Measurements from ENCODE around the gene EXT2. TPM values are rescaled to one million over a fixed set of nuclear protein-coding genes. Genes with fewer than 3 reads are reported as not detected.

EXT2 gene
- total and polyA plus RNA-seq, 4 donors: 18.0 to 95.3 (median 45.9) TPM

DNA sequence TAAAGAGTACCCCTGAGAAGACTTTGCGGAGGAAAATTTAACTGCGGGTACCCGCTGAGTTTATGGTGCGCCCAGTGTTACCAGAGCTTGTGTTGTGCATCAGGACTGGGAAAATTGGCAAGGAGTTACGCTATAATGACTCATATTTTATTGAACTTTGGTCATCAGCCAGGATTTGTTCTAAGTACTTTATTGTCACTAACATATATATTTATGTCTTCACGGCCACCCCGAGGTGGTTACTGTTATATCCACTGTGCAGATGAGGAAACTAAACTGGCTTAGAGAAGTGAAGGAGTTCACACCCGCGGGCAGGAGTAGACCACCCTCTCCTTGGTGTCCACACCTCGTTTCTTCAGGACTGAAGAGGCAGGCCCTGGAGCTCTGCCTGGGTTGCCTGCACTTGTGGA, 28.7 kb upstream of the EXT2 start:
- peak overlapping the region; percentile 76 to 87 for H3K27ac ChIP-seq (ENCODE audit: low read depth in 1 of 2, low read length in 1 of 2)
- peak overlapping the region; percentile 59 to 80 for H3K9ac ChIP-seq (ENCODE audit: insufficient read depth in 1 of 2, low read length in 2 of 2)
- TF ChIP-seq, protein P1, sequence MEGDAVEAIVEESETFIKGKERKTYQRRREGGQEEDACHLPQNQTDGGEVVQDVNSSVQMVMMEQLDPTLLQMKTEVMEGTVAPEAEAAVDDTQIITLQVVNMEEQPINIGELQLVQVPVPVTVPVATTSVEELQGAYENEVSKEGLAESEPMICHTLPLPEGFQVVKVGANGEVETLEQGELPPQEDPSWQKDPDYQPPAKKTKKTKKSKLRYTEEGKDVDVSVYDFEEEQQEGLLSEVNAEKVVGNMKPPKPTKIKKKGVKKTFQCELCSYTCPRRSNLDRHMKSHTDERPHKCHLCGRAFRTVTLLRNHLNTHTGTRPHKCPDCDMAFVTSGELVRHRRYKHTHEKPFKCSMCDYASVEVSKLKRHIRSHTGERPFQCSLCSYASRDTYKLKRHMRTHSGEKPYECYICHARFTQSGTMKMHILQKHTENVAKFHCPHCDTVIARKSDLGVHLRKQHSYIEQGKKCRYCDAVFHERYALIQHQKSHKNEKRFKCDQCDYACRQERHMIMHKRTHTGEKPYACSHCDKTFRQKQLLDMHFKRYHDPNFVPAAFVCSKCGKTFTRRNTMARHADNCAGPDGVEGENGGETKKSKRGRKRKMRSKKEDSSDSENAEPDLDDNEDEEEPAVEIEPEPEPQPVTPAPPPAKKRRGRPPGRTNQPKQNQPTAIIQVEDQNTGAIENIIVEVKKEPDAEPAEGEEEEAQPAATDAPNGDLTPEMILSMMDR (IDR thresholded peaks at IDR 0.05; ENCODE audit: control extremely low read depth, extremely low read depth): no peak
- H3K4me3 ChIP-seq: peak overlapping the region; percentile 62
- H3K9me3 ChIP-seq (ENCODE audit: control insufficient read depth in 4 of 4, insufficient read depth in 3 of 4, low read length in 3 of 4): no peaks in the 10 kb centered on the region
- DNase-seq (peak in 2 of 3 donors; percentile 37 to 53), ATAC-seq (ENCODE audit: insufficient read depth, low FRiP score) (peak; percentile 9)
- 24 to 25% methylated on average over 10 of the region's 10 CpGs for WGBS, 2 donors
- no peaks in the 10 kb centered on the region for H3K27me3 ChIP-seq (ENCODE audit: control insufficient read depth in 3 of 3, insufficient read depth in 3 of 3, low read length in 2 of 3)
- peaks cover 0 to 5% (median under 1%) of the 10 kb centered on the region in 4 donors for H3K36me3 ChIP-seq (ENCODE audit: control insufficient read depth in 4 of 4, insufficient read depth in 4 of 4, low read length in 4 of 4)
- peaks cover 0 to 15% (median 2%) of the 10 kb centered on the region in 5 donors for H3K4me1 ChIP-seq (ENCODE audit: control insufficient read depth in 5 of 5, insufficient read depth in 5 of 5, low read length in 5 of 5)

DNA sequence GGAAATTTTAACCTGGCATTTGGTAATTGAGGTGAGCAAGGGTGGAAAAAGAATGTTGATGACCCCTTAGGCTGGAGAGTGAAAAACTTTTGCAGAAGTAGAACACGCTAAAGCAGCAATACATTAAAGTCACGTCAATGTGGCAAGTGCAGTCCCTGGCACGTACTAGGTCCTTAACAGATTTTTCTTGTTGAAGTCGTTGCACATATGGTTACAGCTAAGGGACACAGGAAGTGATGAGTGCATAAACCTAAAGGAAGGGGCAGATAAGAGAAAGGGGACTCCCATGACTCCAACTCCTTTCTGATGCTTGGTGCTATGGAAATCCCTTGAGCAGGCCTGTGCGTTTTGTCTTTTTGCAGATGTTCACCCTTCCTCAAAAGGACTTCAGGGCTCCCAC, 28.2 kb upstream of the EXT2 start:
- ATAC-seq (ENCODE audit: insufficient read depth, low FRiP score): no peak
- peaks cover 0 to 15% (median 2%) of the 10 kb centered on the region in 5 donors for H3K4me1 ChIP-seq (ENCODE audit: control insufficient read depth in 5 of 5, insufficient read depth in 5 of 5, low read length in 5 of 5)
- peaks cover 0 to 5% (median under 1%) of the 10 kb centered on the region in 4 donors for H3K36me3 ChIP-seq (ENCODE audit: control insufficient read depth in 4 of 4, insufficient read depth in 4 of 4, low read length in 4 of 4)
- 44 to 65% methylated on average over 5 of the region's 5 CpGs for WGBS, 2 donors
- H3K27me3 ChIP-seq (ENCODE audit: control insufficient read depth in 3 of 3, insufficient read depth in 3 of 3, low read length in 2 of 3): no peaks in the 10 kb centered on the region
- DNase-seq: peak in 1 of 3 donors; percentile 8
- TF ChIP-seq, protein P1 (IDR thresholded peaks at IDR 0.05; ENCODE audit: control extremely low read depth, extremely low read depth): no peak
- no peak overlapping the region for H3K27ac ChIP-seq (ENCODE audit: low read depth in 1 of 2, low read length in 1 of 2)
- H3K9me3 ChIP-seq (ENCODE audit: control insufficient read depth in 4 of 4, insufficient read depth in 3 of 4, low read length in 3 of 4): no peaks in the 10 kb centered on the region
- H3K9ac ChIP-seq (ENCODE audit: insufficient read depth in 1 of 2, low read length in 2 of 2): no peak overlapping the region
- H3K4me3 ChIP-seq: no peak overlapping the region

DNA sequence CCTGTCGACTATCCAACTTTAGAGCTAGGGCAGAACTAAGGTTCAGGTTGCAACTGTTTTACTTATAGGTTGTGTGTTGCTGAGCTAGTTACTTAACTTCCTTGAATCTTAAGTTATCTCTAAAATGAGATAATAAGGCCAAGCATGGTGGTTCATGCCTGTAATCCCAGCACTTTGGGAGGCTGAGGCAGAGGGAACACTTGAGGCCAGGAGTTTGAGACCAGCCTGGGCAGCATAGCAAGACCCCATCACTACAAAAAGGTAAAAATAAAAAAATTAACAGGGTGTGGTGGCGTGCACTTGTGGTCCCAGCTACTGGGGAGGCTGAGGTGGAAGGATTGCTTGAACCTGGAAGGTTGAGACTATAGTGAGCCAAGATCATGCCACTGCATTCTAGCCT, 27.3 kb upstream of the EXT2 start:
- no peak overlapping the region for H3K4me3 ChIP-seq
- DNase-seq (no peak), ATAC-seq (ENCODE audit: insufficient read depth, low FRiP score) (no peak)
- no peak overlapping the region for H3K9ac ChIP-seq (ENCODE audit: insufficient read depth in 1 of 2, low read length in 2 of 2)
- WGBS, 2 donors: 95 to 98% methylated on average over 2 of the region's 2 CpGs
- peaks cover 0 to 5% (median 2%) of the 10 kb centered on the region in 4 donors for H3K36me3 ChIP-seq (ENCODE audit: control insufficient read depth in 4 of 4, insufficient read depth in 4 of 4, low read length in 4 of 4)
- TF ChIP-seq, protein P1 (IDR thresholded peaks at IDR 0.05; ENCODE audit: control extremely low read depth, extremely low read depth): no peak
- H3K4me1 ChIP-seq (ENCODE audit: control insufficient read depth in 5 of 5, insufficient read depth in 5 of 5, low read length in 5 of 5): peaks cover 0 to 15% (median 2%) of the 10 kb centered on the region in 5 donors
- H3K27me3 ChIP-seq (ENCODE audit: control insufficient read depth in 3 of 3, insufficient read depth in 3 of 3, low read length in 2 of 3): no peaks in the 10 kb centered on the region
- H3K9me3 ChIP-seq (ENCODE audit: control insufficient read depth in 4 of 4, insufficient read depth in 3 of 4, low read length in 3 of 4): no peaks in the 10 kb centered on the region
- no peak overlapping the region for H3K27ac ChIP-seq (ENCODE audit: low read depth in 1 of 2, low read length in 1 of 2)

DNA sequence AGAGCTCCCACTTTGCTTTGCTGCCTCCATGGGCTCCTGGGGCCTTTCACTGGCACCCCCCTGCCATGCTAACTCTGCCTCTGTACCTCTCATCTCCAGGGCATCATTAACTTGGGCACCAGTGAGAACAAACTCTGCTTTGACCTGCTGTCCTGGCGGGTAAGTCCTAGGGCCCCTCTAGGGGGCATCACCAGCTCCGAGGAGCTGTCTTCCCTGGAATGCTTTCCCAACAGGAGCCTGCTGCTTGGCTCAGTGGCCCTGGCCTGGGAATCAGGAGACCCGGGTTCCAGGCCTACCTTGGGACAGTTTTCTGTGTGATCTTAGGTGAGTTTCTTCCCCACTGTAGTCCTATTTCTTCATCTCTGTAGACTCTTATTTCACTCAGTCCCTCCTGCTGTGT, 24.3 kb upstream of the EXT2 start:
- 91 to 94% methylated on average over 3 of the region's 3 CpGs for WGBS, 2 donors
- peaks cover 0 to 9% (median 2%) of the 10 kb centered on the region in 5 donors for H3K4me1 ChIP-seq (ENCODE audit: control insufficient read depth in 5 of 5, insufficient read depth in 5 of 5, low read length in 5 of 5)
- TF ChIP-seq, protein P1 (IDR thresholded peaks at IDR 0.05; ENCODE audit: control extremely low read depth, extremely low read depth): no peak
- H3K27ac ChIP-seq (ENCODE audit: low read depth in 1 of 2, low read length in 1 of 2): no peak overlapping the region
- DNase-seq (no peak), ATAC-seq (ENCODE audit: insufficient read depth, low FRiP score) (no peak)
- H3K36me3 ChIP-seq (ENCODE audit: control insufficient read depth in 4 of 4, insufficient read depth in 4 of 4, low read length in 4 of 4): peaks cover 0 to 10% (median 4%) of the 10 kb centered on the region in 4 donors
- H3K27me3 ChIP-seq (ENCODE audit: control insufficient read depth in 3 of 3, insufficient read depth in 3 of 3, low read length in 2 of 3): no peaks in the 10 kb centered on the region
- H3K9ac ChIP-seq (ENCODE audit: insufficient read depth in 1 of 2, low read length in 2 of 2): no peak overlapping the region
- no peak overlapping the region for H3K4me3 ChIP-seq
- no peaks in the 10 kb centered on the region for H3K9me3 ChIP-seq (ENCODE audit: control insufficient read depth in 4 of 4, insufficient read depth in 3 of 4, low read length in 3 of 4)
